ENCODE measurements around the gene GPD2.

GRCh38 chr2:156517419-156517818, 81.2 kb downstream of the GPD2 start:
- TF ChIP-seq POLR2A (IDR thresholded peaks at IDR 0.05; ENCODE audit: low read depth, low read length) (no peak), TAF1 (IDR thresholded peaks at IDR 0.05; ENCODE audit: borderline replicate concordance, low read depth, low read length) (no peak)

Measured in GM12892 (cell line).